PC-3 (cell line): ENCODE measurements around the gene RNF19B.

Experiments
- EZH2 ChIP-seq: fragments of 300-600 bp; sonication (generic); IDR thresholded peaks from one replicate; pipeline ENCODE4 v1.6.1; 2017; ENCODE audit warnings: antibody characterized with exemption, mild to moderate bottlenecking, low read length; ENCODE audit not compliant: unreplicated experiment
- TF ChIP-seq, protein P1 (sequence below): fragments of 300-600 bp; sonication (generic); conservative IDR thresholded peaks from 2 replicates; pipeline ENCODE4 v1.5.1; 2017; ENCODE audit warnings: antibody characterized with exemption, low read depth, mild to moderate bottlenecking, low read length

DNA sequence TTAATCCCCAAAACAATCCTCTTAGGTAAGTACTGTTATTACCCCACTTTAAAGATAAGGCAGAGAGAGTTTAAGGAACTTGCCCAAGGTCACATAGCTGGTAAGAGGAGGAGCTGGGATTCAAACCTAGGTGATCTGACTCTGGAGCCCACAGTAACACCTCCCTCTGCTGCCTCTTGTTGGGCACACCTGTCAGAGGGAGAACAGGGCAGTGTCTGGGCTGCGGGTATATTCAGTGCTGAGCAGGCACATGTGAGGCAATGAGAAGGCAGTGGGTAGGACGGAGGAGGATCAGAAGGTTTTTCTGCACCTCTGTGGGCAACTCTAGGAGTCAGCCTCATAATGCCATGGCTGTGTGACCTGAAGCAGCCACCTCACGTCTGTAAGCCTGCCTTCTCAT lies 76.5 kb downstream of the RNF19B start:
- TF ChIP-seq, protein P1, sequence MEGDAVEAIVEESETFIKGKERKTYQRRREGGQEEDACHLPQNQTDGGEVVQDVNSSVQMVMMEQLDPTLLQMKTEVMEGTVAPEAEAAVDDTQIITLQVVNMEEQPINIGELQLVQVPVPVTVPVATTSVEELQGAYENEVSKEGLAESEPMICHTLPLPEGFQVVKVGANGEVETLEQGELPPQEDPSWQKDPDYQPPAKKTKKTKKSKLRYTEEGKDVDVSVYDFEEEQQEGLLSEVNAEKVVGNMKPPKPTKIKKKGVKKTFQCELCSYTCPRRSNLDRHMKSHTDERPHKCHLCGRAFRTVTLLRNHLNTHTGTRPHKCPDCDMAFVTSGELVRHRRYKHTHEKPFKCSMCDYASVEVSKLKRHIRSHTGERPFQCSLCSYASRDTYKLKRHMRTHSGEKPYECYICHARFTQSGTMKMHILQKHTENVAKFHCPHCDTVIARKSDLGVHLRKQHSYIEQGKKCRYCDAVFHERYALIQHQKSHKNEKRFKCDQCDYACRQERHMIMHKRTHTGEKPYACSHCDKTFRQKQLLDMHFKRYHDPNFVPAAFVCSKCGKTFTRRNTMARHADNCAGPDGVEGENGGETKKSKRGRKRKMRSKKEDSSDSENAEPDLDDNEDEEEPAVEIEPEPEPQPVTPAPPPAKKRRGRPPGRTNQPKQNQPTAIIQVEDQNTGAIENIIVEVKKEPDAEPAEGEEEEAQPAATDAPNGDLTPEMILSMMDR, result no peak
- TF ChIP-seq EZH2, result no peak
